Measurements from ENCODE around the gene LPAR2. TPM values are rescaled to one million over a fixed set of nuclear protein-coding genes. Genes with fewer than 3 reads are reported as not detected.

The LPAR2 gene
- total and polyA plus RNA-seq, 2 of the 13 experiments (the other 11 are each of a cell fraction or from before 2014, with no cell fraction given): 0.86 to 3.6 TPM

DNA sequence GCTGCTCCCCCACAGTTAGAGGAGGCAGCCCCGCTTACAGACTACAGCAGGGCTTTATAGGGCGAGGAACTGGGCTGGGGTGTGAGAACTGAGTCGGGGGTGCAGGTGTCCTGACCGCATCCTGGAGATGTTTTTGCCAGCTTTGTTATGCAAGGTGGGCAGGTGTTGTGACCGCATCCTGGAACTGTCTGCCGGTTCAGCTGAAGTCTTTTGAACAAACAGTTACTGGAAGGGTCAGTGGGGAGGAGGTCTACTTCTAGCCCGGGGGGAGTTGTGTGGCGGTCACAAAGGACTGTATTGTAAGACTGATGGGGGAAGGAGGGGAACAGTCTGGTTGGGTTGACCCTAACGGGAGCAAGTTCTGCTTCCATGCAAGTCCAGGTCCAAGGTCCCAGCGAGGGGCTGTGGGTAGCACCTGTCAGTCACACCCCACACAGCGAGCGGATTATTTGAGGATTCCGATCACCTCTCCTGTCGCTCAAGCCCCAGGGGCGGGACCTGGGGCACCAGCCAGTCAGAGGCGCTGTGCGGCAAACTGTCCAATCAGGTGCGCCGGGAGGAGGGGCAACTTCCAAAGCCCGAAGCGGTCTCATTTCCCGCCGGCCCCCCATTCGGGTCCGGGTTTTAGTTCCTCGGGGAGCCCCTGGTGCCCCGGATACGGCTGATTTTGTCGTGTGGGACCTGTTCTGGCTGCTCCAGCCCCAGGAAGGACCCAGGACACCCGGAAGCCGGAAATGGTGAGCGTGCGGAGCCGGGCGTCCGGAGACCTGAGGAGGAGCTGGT, 40.4 kb upstream of the LPAR2 start, which contains the start of gene ZNF101 (continued):
- TF ChIP-seq, protein P1, sequence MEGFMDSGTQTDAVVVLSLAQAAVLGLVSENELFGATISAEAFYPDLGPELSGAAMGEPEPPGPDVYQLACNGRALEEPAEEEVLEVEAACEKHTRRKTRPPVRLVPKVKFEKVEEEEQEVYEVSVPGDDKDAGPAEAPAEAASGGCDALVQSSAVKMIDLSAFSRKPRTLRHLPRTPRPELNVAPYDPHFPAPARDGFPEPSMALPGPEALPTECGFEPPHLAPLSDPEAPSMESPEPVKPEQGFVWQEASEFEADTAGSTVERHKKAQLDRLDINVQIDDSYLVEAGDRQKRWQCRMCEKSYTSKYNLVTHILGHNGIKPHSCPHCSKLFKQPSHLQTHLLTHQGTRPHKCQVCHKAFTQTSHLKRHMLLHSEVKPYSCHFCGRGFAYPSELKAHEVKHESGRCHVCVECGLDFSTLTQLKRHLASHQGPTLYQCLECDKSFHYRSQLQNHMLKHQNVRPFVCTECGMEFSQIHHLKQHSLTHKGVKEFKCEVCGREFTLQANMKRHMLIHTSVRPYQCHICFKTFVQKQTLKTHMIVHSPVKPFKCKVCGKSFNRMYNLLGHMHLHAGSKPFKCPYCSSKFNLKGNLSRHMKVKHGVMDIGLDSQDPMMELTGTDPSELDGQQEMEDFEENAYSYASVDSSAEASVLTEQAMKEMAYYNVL (CRISPR knock-in tag; IDR thresholded peaks at IDR 0.05; ENCODE audit: borderline replicate concordance): no peak
- TF ChIP-seq KLF15 (CRISPR knock-in tag; IDR thresholded peaks at IDR 0.05; ENCODE audit: borderline replicate concordance) (no peak; the same call in 1 of the 2 replicates), ZNF577 (CRISPR knock-in tag; IDR thresholded peaks at IDR 0.05; ENCODE audit: borderline replicate concordance, low read depth) (no peak), ZFP41 (CRISPR knock-in tag; IDR thresholded peaks at IDR 0.05; ENCODE audit: borderline replicate concordance) (no peak), FOXJ3 (CRISPR knock-in tag; IDR thresholded peaks at IDR 0.05; ENCODE audit: borderline replicate concordance) (peak; percentile 32; the same call in 1 of the 2 replicates), PAF1 (CRISPR knock-in tag; IDR thresholded peaks at IDR 0.05) (no peak), NR2F2 (IDR thresholded peaks at IDR 0.05; ENCODE audit: borderline replicate concordance, low read depth) (peak; percentile 68; the same call in 1 of the 2 replicates), DNMT1 (CRISPR knock-in tag; IDR thresholded peaks at IDR 0.05) (no peak), NCOA5 (CRISPR knock-in tag; IDR thresholded peaks at IDR 0.05) (no peak), ZSCAN21 (CRISPR knock-in tag; IDR thresholded peaks at IDR 0.05; ENCODE audit: borderline replicate concordance) (0 out of 2 replicates have a peak, but pooled peaks have one; percentile 43), SAFB2 (CRISPR knock-in tag; IDR thresholded peaks at IDR 0.05; ENCODE audit: borderline replicate concordance, low read depth) (no peak), SALL1 (CRISPR knock-in tag; IDR thresholded peaks at IDR 0.05) (peak; percentile 71), RBFOX2 (IDR thresholded peaks at IDR 0.05; ENCODE audit: low read depth, low read length) (peak; percentile 90), ZNF292 (CRISPR knock-in tag; IDR thresholded peaks at IDR 0.05; ENCODE audit: borderline replicate concordance, low read depth) (peak; percentile 46), ARID2 (CRISPR knock-in tag; IDR thresholded peaks at IDR 0.05; ENCODE audit: borderline replicate concordance) (no peak), SMARCE1 (IDR thresholded peaks at IDR 0.05; ENCODE audit: borderline replicate concordance) (no peak), ZFP36L1 (CRISPR knock-in tag; IDR thresholded peaks at IDR 0.05) (no peak), DPF2 (CRISPR knock-in tag; IDR thresholded peaks at IDR 0.05; ENCODE audit: borderline replicate concordance, low read depth) (peak; percentile 72; the same call in 1 of the 2 replicates), ZNF343 (CRISPR knock-in tag; IDR thresholded peaks at IDR 0.05) (no peak), PRPF4 (IDR thresholded peaks at IDR 0.05; ENCODE audit: low read depth, low read length, poor library complexity, severe bottlenecking) (no peak), ARNT2 (CRISPR knock-in tag; IDR thresholded peaks at IDR 0.05; ENCODE audit: low read depth) (no peak; the same call in 1 of the 2 replicates)
- TF ChIP-seq, protein P2, sequence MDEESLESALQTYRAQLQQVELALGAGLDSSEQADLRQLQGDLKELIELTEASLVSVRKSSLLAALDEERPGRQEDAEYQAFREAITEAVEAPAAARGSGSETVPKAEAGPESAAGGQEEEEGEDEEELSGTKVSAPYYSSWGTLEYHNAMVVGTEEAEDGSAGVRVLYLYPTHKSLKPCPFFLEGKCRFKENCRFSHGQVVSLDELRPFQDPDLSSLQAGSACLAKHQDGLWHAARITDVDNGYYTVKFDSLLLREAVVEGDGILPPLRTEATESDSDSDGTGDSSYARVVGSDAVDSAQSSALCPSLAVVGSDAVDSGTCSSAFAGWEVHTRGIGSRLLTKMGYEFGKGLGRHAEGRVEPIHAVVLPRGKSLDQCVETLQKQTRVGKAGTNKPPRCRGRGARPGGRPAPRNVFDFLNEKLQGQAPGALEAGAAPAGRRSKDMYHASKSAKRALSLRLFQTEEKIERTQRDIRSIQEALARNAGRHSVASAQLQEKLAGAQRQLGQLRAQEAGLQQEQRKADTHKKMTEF (CRISPR knock-in tag; IDR thresholded peaks at IDR 0.05): 0 out of 2 replicates have a peak, but pooled peaks have one; percentile 64
- TF ChIP-seq, protein P3, sequence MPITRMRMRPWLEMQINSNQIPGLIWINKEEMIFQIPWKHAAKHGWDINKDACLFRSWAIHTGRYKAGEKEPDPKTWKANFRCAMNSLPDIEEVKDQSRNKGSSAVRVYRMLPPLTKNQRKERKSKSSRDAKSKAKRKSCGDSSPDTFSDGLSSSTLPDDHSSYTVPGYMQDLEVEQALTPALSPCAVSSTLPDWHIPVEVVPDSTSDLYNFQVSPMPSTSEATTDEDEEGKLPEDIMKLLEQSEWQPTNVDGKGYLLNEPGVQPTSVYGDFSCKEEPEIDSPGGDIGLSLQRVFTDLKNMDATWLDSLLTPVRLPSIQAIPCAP (CRISPR knock-in tag; IDR thresholded peaks at IDR 0.05; ENCODE audit: low read depth): no peak
- TF ChIP-seq, protein P4, sequence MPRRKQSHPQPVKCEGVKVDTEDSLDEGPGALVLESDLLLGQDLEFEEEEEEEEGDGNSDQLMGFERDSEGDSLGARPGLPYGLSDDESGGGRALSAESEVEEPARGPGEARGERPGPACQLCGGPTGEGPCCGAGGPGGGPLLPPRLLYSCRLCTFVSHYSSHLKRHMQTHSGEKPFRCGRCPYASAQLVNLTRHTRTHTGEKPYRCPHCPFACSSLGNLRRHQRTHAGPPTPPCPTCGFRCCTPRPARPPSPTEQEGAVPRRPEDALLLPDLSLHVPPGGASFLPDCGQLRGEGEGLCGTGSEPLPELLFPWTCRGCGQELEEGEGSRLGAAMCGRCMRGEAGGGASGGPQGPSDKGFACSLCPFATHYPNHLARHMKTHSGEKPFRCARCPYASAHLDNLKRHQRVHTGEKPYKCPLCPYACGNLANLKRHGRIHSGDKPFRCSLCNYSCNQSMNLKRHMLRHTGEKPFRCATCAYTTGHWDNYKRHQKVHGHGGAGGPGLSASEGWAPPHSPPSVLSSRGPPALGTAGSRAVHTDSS (CRISPR knock-in tag; conservative IDR thresholded peaks at IDR 0.05): no peak

Data from HepG2 (cell line).